HG02840 (cell line): Measurements from ENCODE around the gene TMEM95.
"Not testable (repeated sequence)": the region's sequence is repeated elsewhere in the genome, so short reads cannot be mapped to it uniquely, and the experiment has no call there.

Source experiments
- ATAC-seq: cut with Tn5 transposase; IDR thresholded peaks from one replicate; pipeline ENCODE4 v1.9.1; 2021; ENCODE audit warnings: mild to moderate bottlenecking, moderate library complexity, moderate number of reproducible peaks; ENCODE audit not compliant: unreplicated experiment, low FRiP score

TMEM95 gene

DNA sequence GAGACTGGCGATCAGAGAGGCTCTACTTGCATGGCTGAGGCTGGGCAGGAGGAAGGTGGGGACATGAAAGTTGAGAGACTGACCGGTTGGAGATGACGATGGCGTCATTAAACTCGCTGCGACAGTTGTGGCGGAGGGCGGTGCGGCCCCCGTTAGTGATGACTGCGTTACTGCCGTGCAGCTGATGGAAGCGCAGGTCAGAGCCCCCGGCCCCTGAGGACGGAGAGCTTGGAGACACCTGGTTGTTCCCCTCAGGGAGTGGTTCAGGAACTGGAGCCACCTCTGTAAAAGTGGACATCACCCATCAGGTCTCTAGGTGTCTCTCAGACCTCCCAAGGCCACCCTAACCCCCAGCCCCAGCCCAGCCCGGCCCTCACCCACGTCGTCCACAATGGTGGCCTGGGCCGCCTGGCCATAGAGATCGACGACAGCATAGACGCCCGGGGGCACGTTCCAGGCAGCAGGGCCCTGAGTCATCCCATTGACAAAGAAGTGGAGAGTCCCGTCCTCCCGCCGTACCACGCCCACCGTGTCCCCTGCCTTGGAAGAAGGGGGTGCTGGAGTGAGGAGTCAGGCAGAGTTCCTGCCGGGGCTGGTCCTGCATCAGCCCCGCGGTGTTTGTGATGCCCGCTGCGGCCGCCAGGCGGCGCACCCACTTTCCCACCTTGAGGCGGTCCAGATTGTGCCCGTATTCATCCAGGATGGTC is 31.1 kb upstream of the TMEM95 start:
- no peak for ATAC-seq

DNA sequence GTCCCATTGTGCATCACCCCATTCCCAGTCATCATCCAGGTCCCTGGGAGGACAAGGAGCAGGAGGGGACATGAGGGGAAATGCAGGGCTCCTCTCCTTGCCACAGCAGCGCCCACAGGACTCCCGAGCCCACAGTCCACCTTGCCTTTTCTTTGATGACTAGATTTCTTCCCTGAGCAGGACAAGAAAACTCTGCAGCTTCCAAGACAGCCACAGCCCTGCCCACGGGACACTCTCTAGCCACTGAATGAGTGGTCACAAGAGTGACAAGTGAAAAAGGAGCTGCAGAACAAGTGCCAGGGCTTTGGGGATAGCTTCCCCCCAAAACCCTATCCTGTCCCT is 30.5 kb upstream of the TMEM95 start:
- ATAC-seq = no peak

DNA sequence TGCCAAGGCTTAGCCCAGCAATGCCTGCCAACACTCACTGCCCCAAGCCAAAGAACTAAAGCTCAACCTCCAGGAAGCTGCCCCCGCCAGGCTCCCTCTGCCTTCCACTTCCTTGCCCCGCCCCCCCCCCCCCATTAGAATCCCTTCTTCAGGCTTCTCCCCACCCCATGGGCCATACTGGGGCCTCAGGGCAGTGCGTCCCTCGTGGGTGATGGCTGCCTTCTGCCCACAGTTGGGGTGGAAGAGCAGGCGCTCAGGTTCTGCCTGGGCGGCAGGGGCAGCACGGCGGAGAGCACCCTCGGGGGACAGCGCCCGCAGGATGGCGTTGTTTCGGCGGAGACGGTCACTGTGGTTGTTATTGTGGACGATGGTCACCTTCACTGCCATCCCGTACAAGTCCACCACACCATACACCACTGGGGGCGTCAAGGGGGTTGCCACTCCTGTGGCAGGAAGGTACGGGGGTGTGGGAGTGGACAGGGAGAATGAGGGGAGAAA is 29.9 kb upstream of the TMEM95 start:
- no peak for ATAC-seq

DNA sequence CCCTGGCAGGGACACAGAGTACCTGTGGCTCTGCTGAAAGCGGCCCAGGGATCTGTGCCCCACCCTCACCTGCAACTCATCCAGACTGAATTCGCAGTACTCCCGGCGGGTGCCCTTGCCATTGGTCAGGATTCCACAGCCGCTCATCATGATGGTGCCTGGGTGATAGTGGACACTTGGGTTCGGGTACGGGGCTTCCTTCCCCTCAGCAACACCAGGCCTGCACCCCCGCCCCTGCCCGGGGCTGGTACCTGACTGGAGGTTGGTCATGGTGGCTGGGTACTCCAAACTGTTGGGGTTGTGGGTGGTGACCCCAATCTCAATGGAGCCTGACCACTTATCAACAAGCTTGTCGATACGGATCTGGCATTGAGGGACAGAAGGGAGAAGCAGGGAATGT is 28.8 kb upstream of the TMEM95 start:
- ATAC-seq = no peak

DNA sequence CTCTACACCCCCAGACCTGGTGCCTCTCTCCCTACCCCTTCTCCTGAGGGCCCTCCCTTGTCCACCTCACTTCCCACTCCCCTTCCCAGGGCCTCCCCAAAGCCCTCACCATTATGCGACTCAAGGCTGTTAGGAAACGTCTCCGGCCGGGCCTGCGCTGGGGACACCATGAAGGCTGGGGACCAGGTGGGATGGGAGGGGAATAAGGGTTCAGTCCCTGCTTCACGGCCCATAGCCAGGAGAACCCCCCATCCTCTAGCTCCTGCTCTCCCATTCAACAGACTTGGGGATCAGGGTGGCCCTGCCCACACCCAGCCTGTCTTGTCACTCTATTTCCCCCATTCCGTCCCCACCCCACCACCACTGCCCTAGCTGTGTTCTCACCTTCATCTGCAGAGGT is 27.9 kb upstream of the TMEM95 start:
- ATAC-seq = no peak

DNA sequence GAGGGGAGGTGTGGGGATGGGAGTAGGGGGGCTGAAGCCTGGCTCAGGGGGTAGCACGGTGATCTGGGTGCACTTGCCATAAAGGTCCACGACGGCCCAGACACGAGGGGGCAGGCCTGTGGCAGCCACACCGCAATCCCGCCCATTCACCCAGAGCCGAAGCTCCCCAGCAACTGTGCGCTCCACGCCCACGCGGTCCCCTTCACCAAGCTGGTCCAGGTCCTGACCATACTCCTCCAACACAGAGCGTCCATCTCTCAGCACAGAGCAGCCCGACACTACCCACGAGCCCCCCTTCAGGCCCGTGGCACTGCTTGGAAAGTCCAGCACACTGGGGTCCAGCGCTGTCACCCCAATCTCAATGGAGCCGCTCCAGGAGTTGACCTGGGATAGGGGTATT is 27.5 kb upstream of the TMEM95 start:
- ATAC-seq = no peak

DNA sequence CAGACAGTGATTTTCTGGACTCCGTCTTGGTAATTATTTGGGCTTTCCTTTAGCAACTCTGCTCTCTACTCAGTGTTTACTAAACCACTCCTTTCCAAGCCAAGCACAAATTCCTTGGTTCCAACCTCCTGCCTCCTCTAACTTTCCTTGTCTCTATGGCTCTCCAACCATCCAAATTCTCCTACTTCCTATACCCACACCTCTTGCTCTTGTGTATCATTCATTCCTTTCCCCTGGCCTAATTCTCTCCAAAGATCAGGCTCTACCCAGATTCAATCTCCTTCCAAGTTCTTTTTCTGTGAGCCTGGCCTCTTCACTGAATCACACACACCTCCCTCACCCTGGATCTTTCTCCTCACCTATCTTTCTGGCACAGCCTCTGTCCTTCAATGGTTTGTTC is 26.9 kb upstream of the TMEM95 start:
- no peak for ATAC-seq

DNA sequence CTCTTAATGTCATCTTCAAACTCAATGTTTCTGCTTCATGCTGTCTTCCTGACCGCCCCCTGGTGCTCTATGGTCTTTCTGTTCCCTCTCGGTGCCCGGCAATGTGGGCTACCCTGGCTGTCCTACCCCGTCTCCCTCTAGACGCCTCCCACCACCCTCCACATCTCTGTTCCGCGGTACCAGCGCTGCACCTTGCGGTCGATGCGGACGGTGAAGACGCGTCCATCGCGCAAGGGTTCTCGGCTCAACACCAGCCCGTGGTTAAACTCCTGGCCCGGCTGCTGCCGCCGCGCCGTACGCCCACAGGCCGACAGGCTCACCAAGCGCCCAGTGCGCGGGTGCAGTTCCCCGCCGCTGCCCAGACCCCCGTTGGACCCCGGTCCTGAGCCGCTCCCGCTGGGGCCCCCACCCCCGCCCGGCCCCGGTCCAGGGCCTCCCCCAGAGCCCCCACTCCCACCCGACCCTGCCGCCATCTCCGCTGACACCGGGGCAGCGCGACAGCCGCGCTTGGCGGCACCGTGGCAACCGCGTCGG is 26.0 kb upstream of the TMEM95 start, which contains the start of gene NEURL4:
NEURL4 (minus strand) TSS at position 496 of the 534 bp plus-strand sequence; CDS start at position 473, 23 bp downstream.
- no peak for ATAC-seq

DNA sequence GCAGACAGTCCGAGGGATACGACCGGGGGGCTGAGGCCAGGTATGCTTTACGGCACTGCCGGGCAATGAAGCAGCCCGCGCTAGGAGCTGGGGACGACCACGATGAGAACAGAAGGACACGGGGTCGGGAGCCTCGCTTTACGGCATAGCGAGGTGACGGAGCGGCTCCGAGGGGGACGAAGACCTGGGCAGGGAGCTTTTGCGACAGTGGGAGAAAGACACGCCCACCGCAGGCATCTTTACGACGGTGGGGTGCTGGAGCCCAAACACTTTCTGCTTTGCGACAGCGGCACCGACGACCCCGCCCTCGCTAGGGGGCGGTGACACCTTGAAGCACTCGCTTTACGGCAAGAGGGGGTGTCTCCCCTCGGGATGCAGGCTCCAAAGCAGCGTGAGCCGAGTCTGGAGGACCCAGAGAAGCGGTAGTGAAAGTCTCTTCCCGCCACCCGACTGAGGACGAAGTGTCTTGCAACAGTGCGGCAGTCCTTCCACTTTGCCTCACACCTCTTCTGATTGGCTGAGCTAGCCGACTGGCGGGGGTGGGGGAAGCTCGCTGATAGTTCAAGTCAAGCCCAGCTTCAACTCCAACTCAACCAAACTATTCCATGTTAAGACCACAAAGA is 25.5 kb upstream of the TMEM95 start:
- peak; percentile 62 for ATAC-seq

DNA sequence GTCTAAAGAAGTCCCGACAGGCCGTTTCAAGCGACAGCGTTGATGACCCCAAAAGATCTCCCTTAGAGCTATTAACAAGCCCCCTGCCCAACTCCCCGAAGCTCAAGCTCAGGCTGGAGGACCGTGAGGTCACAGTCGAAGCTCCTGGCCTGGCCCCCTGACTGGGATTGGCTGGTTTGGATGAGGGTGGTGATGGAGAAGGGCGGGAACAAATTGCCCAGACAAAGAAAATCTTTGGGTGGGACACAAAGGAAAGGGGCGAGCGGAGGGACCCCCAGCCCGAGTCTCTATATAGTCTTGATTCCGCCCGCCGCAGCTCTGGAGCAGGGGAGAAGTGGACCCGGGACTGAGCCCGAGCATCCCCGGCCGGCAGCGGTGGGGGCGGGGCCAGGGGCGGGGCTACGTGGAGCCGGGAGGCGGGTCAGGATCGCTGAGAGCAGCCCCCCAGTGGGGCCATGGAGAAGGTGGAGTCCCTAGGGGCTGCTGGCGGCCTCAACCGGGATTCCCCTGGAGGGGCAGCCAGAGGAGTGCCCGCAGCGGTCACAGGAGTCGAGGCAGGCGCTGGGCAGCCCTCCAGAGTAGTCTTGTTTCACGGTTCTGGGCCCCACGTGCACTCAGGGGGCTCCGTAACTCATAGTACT is 24.8 kb upstream of the TMEM95 start:
- peak; percentile 31 for ATAC-seq

DNA sequence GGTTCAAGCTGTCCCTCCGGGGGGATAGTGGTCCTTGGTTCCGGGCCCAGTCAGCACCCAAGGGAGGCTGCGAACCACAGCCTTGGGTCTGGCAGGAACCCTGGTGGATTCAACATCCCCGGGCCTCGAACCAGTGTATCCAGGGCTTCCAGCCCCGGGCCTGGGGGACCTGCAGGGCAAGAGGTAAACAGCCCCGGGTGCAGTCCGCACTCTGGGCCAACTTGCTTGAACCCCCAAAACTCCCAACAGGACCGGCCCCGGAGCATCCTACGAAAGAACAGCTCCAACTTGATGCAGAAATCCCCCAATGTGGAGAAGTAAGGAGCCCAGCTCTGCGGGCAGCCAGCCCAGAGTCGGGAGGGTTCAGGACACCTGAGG is 24.3 kb upstream of the TMEM95 start:
- ATAC-seq = no peak

DNA sequence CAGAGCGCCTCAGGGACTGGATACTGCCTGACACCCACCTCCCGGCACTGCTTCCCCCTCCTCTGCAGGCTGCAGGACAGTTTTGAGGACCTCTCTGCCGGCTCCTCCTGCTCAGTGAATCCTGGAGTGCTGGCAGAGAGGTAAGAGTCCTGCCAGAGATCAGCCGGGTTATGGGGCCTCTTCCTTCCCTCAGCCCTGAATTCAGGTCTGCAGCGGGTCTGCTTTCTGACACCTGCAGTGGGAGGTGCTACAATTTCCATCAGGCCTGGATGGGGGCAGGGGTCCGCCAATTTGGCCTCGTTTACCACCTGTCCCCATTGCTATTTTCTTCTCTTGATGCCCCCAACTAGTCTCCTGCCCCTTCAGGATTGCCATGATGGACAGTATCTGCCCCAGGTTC is 22.8 kb upstream of the TMEM95 start:
- ATAC-seq = no peak

DNA sequence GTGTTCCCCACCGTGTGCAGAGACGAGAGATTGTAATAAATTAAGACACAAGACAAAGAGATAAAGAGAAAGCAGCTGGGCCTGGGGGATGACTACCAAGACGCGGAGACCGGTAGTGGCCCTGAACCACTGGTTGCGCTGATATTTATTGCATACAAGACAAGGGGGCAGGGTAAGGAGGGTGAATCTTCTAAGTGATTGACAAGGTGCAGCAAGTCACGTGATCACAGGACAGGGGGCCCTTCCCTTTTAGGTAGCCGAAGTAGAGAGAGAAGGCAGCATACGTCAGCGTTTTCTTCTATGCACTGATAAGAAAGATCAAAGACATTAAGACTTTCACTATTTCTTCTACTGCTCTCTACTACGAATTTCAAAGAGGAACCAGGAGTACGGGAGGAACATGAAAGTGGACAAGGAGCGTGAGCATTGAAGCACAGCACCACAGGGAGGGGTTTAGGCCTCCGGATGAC is 22.3 kb upstream of the TMEM95 start:
- not testable (repeated sequence) for ATAC-seq

DNA sequence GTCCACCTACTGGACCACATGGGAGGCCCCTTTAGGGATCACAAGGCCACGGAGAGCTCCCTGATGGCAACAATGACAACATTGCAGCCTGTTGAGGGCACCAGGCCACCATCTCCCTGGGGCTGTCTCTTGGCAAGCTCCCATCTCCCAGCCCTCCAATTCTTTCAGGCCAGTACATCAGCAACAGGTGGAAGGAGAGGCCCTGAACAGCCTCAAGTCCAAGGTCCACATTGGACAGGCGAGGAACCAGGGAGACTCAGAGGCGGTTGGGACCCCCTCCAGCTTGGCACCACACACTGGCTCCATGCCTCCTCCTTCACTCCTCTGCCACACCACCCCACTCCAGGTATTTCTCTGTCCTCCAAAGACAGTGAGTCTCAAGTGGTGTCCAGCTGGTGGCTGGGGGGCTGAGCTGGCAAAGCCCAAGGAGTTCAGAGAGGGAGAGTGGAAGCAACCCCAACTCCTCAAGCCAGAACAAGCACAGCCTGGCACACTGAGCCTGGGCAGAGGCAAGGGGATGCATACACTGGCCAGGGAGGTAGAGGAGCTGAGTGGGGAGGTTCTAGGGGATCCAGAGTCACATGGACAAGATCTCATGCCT is 19.9 kb upstream of the TMEM95 start:
- ATAC-seq = no peak

DNA sequence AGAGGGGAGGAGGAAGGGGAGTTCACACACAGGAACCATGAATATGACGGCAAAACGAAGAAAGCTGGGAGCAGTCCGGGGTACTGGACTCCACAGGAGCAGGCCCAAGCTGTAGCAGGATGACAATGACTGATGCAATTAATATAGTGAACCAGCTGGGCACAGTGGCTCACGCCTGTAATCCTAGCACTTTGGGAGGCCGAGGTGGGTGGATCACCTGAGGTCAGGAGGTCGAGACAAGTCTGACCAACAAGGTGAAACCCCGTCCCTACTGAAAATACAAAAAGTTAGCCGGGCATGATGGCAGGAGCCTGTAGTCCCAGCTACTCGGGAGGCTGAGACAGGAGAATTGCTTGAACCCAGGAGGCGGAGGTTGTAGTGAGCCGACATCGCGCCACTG is 19.2 kb upstream of the TMEM95 start:
- not testable (repeated sequence) for ATAC-seq

DNA sequence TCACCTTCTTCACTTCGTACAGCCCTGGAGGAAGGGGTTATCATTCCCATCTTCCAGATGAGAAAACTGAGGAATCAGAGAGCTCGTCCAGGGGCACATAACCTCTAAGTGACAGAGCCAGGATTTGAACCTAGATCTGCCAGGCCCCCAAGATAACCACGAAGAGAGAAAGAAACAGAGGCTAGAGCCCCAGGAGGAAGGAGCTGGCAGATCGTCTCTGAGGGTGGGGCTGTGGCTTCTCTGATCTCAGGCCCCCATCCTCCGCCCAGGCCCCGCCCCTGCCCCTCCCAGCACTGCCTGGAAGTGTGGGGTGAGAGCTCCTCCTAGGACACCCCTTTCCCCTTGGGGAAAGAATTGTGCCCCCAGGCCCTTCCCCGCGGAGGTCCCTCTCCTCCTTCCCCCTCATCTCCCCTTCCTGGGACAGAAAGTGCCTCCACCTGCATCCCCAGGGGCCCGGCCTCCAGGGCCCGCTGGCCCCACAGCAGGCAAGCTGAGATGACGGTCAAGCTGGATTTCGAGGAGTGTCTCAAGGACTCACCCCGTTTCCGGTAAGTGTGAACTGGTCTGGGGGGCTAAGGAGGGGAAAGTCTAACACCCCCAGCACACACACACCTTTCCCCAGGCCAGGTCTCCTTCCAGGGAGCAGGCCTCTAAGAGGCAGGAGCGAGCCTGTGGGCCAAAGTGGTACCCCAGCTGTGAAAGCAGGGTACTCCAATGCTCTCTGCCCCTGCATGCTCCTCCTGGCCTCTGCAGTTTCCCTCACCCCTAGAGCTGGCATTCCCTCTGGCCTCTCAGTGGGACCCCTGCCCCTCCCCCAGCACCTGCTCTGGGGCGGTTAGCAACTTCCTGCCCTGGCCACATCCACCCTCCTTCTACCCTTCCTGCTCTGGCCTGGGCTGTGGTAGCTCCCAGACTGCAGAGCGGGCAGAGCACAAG is 18.4 kb upstream of the TMEM95 start, which contains the start of gene ACAP1:
ACAP1 (plus strand) TSS at position 290 of the 936 bp plus-strand sequence; CDS start at position 496, 206 bp downstream.
- ATAC-seq = no peak

DNA sequence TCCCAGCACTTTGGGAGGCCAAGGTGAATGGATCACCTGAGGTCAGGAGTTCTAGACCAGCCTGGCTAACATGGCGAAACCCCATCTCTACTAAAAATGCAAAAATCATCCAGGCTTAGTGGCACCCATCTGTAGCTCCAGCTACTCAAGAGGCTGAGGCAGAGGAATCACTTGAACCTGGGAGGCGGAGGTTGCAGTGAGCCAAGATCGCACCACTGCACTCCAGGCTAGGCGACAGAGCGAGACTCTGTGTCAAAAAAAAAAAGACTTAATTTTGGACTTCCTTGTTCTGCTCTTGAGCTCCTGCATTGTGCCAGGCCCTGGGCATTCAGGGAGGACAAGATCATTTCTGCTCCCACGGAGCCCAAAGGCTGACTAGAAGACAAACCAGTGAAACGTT is 17.4 kb upstream of the TMEM95 start:
- ATAC-seq = not testable (repeated sequence)

DNA sequence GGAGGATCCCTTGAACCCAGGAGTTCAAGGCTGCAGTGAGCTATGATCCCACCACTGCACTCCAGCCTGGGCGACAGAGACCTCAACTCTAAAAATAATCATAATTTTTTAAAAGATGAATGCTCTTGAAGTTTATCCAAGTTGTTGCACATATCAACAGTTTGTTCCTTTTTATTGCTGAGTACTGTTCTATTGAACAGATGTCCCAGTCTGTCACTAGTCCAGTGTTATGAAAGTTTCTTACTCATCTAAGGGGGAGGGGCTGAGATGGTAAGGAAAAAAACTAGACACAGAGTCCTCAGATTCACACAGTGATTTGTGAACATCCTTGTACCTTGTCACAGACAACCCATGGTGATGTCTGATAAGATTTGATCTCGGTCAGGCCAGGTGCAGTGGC is 14.8 kb upstream of the TMEM95 start:
- ATAC-seq = no peak

DNA sequence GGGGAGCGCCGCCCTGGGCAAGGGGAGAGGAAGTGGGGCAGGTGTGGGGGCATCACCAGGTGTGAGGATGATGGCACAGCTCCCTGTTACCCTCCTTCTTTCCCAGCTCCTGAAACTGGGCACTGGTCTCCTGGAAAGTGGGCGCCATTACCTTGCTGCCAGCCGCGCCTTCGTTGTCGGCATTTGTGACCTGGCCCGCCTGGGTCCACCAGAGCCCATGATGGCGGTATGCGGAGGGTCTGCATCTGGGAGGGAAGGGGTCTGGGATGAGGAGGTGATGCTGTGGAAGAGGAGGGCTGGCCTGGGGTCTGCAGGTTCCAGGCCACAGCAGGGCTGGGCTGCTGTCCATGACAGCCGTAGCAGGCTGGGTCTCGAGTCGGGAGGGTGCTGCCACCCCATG is 13.1 kb upstream of the TMEM95 start:
- ATAC-seq = no peak

DNA sequence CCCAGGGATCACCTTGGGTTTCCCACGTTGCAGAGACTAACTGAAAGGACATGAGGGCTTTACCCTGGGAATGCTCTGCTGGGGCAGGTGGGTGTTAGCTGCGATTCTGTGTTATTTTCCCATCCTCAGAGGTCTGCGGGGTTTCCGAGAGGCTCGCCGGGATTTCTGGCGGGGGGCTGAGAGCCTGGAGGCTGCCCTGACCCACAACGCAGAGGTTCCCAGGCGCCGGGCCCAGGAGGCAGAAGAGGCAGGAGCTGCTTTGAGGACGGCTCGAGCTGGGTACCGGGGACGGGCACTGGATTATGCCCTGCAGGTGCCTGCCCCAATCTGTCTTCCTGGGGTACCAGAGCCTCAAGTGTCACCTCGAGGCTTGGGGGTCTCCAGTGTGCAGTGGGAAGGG is 11.7 kb upstream of the TMEM95 start:
- ATAC-seq = no peak
